ENCODE measurements around the gene RS1. TPM values are rescaled to one million over a fixed set of nuclear protein-coding genes. Genes with fewer than 3 reads are reported as not detected.

The RS1 gene
- total RNA-seq, 4 donors from 2014 or later, result not detected

DNA sequence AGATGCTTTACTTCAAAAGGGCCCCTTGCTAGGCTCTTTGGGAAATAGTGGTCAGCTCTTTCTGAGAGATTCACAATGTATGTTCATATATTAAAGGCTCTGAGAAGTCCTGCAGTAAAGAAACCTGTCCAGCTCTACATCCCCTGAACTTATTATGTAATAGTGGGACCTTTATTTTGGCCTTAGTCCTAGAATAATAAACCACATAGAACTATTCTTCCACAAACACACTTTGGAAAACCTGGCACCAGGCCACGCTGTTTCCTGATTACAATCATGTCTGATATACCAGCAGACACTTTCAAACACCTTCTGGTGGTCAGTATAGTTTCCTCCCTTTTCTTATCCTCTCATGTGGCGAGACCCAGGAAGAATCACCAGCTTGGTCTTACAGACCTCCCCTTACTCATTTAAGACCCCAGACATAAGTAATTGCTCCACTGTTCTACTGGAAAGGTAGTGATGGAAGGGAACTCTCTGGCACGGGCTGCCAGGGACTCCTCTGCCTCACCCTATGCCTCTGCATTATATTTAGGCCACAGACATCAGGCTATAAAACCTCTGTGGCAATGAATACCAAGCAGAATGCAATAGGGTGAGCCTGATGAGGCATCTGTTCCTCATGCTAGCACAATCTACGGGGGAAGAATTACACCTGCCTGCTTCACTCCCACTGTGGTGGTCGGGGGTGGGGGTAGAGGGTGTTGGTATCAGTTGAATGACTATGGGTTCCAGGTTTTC is 29.9 kb upstream of the RS1 start:
- ATAC-seq (ENCODE audit: low FRiP score), result no peak
- no peak for DNase-seq (ENCODE audit: low spot score)
- no peak for TF ChIP-seq CTCF (IDR thresholded peaks at IDR 0.05)

GRCh38 chrX:18698737-18699650 is 27.1 kb upstream of the RS1 start:
- no peak for ATAC-seq (ENCODE audit: low FRiP score)

DNA sequence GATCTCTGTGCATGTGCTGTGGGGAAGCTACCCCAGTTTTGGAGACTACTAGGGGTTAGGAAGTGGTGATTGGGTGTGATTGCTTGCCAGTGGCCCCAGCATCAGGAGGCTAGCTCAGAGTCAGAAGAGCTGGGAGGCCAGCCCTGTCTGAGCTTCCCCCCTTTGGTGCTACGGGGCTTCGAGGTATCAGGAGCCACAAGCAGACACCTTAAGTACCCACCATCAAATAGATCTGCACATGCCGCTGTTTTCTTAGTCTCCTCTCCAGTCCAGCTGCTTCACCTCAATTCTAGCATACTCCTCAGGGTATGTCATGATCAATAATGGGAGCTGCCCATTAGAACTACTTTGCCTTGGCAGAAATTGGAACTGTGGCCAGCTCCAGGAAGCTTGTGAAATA is 24.7 kb upstream of the RS1 start:
- DNase-seq (ENCODE audit: low spot score), result no peak
- TF ChIP-seq CTCF (IDR thresholded peaks at IDR 0.05), result no peak
- ATAC-seq (ENCODE audit: low FRiP score), result no peak

More at GRCh38 chrX:18698737-18699650, 27.1 kb upstream of the RS1 start:
- TF ChIP-seq CTCF (IDR thresholded peaks at IDR 0.05), result no peak
- DNase-seq (ENCODE audit: low spot score), result no peak

DNA sequence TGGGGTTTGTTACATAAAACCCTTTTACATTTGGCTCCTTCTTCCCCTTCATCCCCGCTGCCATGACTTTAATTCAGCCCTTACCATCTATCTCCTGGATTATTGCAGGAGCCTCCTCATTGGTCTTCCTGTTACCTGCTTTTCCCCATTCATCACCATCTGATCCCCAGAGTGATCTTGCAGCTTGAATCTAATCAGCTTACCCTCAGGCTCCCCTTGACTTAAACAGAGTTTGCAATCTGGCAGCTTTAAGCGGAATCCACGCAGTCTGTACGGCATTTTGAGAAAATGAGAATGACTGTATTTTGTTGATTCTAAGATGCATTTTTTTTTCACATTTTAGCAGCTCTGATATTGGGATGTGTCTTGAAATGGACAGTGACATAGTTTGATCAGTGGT is 20.6 kb upstream of the RS1 start:
- ATAC-seq (ENCODE audit: low FRiP score), result no peak
- TF ChIP-seq CTCF (IDR thresholded peaks at IDR 0.05), result no peak

DNA sequence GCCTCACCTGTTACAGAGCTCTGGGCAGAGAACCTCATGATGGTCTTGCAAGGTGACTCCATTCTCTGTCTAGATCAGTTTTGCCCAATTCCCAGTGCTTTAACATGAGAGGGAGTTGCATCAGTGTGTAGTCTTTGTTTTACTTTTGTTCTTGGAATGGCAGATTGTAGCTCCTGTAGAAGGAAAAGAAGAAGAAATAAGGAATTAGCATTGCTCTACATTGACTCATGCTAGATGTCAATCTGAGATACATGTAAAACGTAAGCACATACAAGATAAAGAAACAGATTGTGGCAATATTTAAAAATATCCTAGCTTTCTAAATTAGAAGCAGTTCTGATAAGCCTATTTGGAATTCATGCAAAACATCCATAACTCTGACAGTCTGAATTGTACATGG is 19.5 kb upstream of the RS1 start:
- no peak for TF ChIP-seq CTCF (IDR thresholded peaks at IDR 0.05)
- ATAC-seq (ENCODE audit: low FRiP score), result no peak
- no peak for DNase-seq (ENCODE audit: low spot score)

More for the DNA sequence above, 20.6 kb upstream of the RS1 start:
- DNase-seq (ENCODE audit: low spot score), result no peak

DNA sequence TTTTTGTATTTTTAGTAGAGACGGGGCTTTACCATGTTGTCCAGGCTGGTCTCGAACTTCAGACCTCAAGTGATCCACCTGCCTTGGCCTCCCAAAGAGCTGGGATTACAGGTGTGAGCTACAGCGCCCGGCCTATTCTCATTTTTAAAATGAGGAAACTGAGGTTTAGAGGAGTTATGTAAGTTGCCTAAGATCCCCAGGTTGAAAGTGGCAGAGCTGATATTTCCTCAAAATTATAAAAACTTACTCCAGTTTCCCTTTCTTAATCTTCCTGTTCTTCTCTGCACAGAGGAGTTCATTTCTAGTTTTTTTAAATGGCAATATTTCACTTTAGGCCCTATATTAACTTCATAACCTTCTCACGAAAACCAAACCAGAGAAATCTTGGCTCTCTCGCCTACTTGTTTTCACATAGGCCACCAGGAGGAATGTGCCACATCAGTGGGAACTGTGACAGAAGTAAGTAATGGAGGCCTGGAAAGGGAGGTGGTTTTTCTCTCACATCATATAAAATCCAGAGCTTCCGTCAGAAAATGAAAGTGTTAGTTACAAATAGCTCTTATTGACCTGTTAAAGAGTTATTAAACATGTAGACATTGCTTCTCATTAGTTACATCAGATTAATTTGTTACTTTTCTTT is 16.1 kb upstream of the RS1 start:
- TF ChIP-seq CTCF (IDR thresholded peaks at IDR 0.05), result no peak
- DNase-seq (ENCODE audit: low spot score) (no peak), ATAC-seq (ENCODE audit: low FRiP score) (no peak)
